Tibial nerve (tissue), 4 donors: ENCODE results near the gene CTBP2. TPM values are rescaled to one million over a fixed set of nuclear protein-coding genes. Genes with fewer than 3 reads are reported as not detected.

Experiments
- DNase-seq, 2 donors: peaks; one replicate each; pipeline ENCODE4 v3.0.0-alpha.2; 2019; ENCODE audit warnings: low spot score in 2 of 2
- H3K27ac ChIP-seq, 4 donors: fragments of 200-600 bp; sonication (generic) in 3 of 4; one replicate each; pipeline ENCODE4 v1.5.1; 2017 to 2019; ENCODE audit warnings: mild to moderate bottlenecking in 1 of 4
- H3K27me3 ChIP-seq, 2 donors: fragments of 200-600 bp; sonication (generic) in 1 of 2; one replicate each; pipeline versions ENCODE4 v1.5.1 to v1.6.0; 2017 to 2019
- H3K36me3 ChIP-seq, 3 donors: fragments of 200-600 bp; sonication (generic); one replicate each; pipeline ENCODE4 v1.5.1; 2018 to 2019
- H3K4me1 ChIP-seq, 4 donors: fragments of 200-600 bp; sonication (generic) in 3 of 4; one replicate each; pipeline ENCODE4 v1.5.1; 2017 to 2019
- H3K4me3 ChIP-seq, 4 donors: fragments of 200-600 bp; sonication (generic) in 3 of 4; one replicate each; pipeline ENCODE4 v1.5.1; 2017 to 2019; ENCODE audit warnings: mild to moderate bottlenecking in 1 of 4, moderate library complexity in 1 of 4
- H3K9me3 ChIP-seq, 4 donors: fragments of 200-600 bp; sonication (generic) in 3 of 4; one replicate each; pipeline ENCODE4 v1.5.1; 2017 to 2019
- EP300 ChIP-seq, 2 donors: sonication (generic); formaldehyde crosslinking; IDR thresholded peaks; one replicate each; pipeline ENCODE4 v1.6.1; 2017; ENCODE audit warnings: antibody characterized with exemption in 2 of 2, mild to moderate bottlenecking in 1 of 2
- POLR2A ChIP-seq, 2 donors: fragments of 450-650 bp; IDR thresholded peaks; one replicate each; pipeline ENCODE4 v1.6.1; 2017; ENCODE audit warnings: antibody characterized with exemption in 2 of 2, mild to moderate bottlenecking in 2 of 2, moderate library complexity in 2 of 2
- WGBS, 2 donors: methylation state at CpG; one replicate each; pipeline ENCODE4 v1.1.5; 2018; 5-methylcytosine and 5-hydroxymethylcytosine counted together
- total RNA-seq, 4 donors: library from RNA; depleted of rRNA; stranded (reverse); fragments of >200 nt; gene quantifications; one replicate each; pipeline ENCODE4 v1.1.0, GENCODE V29; 2016
- TF ChIP-seq, protein P1 (sequence below), 5 experiments: fragments of 200-600 bp in 3 of 5; fragments of 450-650 bp in 2 of 5; sonication (generic) in 3 of 5; IDR thresholded peaks; one replicate each; pipeline ENCODE4 v1.5.1; 2016 to 2019; ENCODE audit warnings: antibody characterized with exemption in 5 of 5, mild to moderate bottlenecking in 3 of 5, moderate library complexity in 2 of 5

The CTBP2 gene
- total RNA-seq, 4 donors from 2014 or later = 40.4 to 97.9 (median 62.3) TPM

DNA sequence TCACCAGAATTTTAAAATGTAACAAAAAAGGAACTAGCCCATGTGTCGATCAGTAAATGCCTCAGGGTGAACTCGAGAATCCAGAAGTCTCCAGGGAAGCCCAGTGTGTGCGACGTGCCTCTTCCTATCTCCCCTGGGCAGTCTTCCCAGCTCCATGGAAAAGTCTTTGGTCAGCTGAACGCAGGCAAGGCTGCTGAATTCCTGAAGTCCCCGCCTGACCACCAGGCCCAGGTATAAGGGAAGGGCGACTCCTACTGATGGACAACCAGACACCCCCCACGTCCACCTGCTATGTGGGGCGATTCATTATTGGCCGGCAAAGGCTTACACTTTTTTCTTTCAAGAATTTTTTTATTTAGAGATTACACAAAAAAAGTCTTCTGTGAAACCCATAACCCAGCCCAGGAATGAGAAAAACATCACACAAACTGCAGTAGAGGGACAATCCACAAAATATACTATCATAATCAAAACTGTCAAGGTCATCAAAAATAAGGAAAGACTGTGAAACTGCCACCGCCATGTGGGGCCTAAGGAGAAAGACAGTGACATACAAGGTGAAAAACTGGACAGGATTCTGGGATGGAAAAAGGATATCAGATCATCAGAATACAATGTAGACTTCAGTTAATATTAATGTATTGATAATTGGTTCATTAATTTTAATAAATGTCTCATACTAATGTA, 93.5 kb downstream of the CTBP2 start:
- DNase-seq = no peak
- 89 to 91% methylated on average over 11 of the region's 11 CpGs for WGBS, 2 donors

GRCh38 chr10:125064681-125065492, 95.5 kb downstream of the CTBP2 start:
- Histone ChIP-seq H3K36me3 (peaks cover 0 to 3% (median 0%) of the 10 kb centered on the region in 3 donors), H3K27ac (peak overlapping the region in 3 of 4 donors; percentile 28 to 67 (median 63)), H3K9me3 (no peaks in the 10 kb centered on the region), H3K4me1 (peaks cover 0 to 75% (median 35%) of the 10 kb centered on the region in 4 donors), H3K27me3 (no peaks in the 10 kb centered on the region), H3K4me3 (no peak overlapping the region)
- TF ChIP-seq EP300 (IDR thresholded peaks at IDR 0.05) (no peak), POLR2A (IDR thresholded peaks at IDR 0.05) (no peak)
- TF ChIP-seq, protein P1, sequence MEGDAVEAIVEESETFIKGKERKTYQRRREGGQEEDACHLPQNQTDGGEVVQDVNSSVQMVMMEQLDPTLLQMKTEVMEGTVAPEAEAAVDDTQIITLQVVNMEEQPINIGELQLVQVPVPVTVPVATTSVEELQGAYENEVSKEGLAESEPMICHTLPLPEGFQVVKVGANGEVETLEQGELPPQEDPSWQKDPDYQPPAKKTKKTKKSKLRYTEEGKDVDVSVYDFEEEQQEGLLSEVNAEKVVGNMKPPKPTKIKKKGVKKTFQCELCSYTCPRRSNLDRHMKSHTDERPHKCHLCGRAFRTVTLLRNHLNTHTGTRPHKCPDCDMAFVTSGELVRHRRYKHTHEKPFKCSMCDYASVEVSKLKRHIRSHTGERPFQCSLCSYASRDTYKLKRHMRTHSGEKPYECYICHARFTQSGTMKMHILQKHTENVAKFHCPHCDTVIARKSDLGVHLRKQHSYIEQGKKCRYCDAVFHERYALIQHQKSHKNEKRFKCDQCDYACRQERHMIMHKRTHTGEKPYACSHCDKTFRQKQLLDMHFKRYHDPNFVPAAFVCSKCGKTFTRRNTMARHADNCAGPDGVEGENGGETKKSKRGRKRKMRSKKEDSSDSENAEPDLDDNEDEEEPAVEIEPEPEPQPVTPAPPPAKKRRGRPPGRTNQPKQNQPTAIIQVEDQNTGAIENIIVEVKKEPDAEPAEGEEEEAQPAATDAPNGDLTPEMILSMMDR (IDR thresholded peaks at IDR 0.05) = no peak
- no peak for DNase-seq
- 63 to 68% methylated on average over 8 of the region's 8 CpGs for WGBS, 2 donors

More for the DNA sequence above, 93.5 kb downstream of the CTBP2 start:
- Histone ChIP-seq H3K4me3 (no peak overlapping the region), H3K27ac (no peak overlapping the region), H3K27me3 (no peaks in the 10 kb centered on the region), H3K36me3 (peaks cover 0 to 3% (median 0%) of the 10 kb centered on the region in 3 donors), H3K4me1 (peaks cover 0 to 55% (median 20%) of the 10 kb centered on the region in 4 donors), H3K9me3 (no peaks in the 10 kb centered on the region)
- TF ChIP-seq POLR2A (IDR thresholded peaks at IDR 0.05) = no peak
- no peak for TF ChIP-seq EP300 (IDR thresholded peaks at IDR 0.05)
- TF ChIP-seq, protein P1 (IDR thresholded peaks at IDR 0.05) = no peak

GRCh38 chr10:125063256-125063925, 97.0 kb downstream of the CTBP2 start:
- TF ChIP-seq EP300 (IDR thresholded peaks at IDR 0.05) (no peak), POLR2A (IDR thresholded peaks at IDR 0.05) (no peak)
- TF ChIP-seq, protein P1 (IDR thresholded peaks at IDR 0.05) = no peak
- Histone ChIP-seq H3K4me1 (peaks cover 0 to 81% (median 43%) of the 10 kb centered on the region in 4 donors), H3K4me3 (no peak overlapping the region), H3K36me3 (peaks cover 0 to 3% (median 0%) of the 10 kb centered on the region in 3 donors), H3K27ac (peak overlapping the region in 1 of 4 donors; percentile 83), H3K27me3 (no peaks in the 10 kb centered on the region), H3K9me3 (no peaks in the 10 kb centered on the region)
- WGBS, 2 donors = 84 to 88% methylated on average over 23 of the region's 23 CpGs
- no peak for DNase-seq

GRCh38 chr10:125062914-125063230, 97.5 kb downstream of the CTBP2 start:
- peak overlapping the region in 2 of 4 donors; percentile 46 to 83 for H3K27ac ChIP-seq
- peaks cover 3 to 84% (median 48%) of the 10 kb centered on the region in 4 donors for H3K4me1 ChIP-seq
- DNase-seq = no peak
- H3K4me3 ChIP-seq = no peak overlapping the region
- WGBS, 2 donors = 66 to 67% methylated on average over 9 of the region's 9 CpGs
- H3K9me3 ChIP-seq = no peaks in the 10 kb centered on the region
- peaks cover 0 to 3% (median 0%) of the 10 kb centered on the region in 3 donors for H3K36me3 ChIP-seq
- H3K27me3 ChIP-seq = no peaks in the 10 kb centered on the region
- TF ChIP-seq EP300 (IDR thresholded peaks at IDR 0.05) (no peak), POLR2A (IDR thresholded peaks at IDR 0.05) (no peak)
- TF ChIP-seq, protein P1 (IDR thresholded peaks at IDR 0.05) = no peak
